GM08714 (cell line): ENCODE measurements around the gene NTNG1.

Source experiments
- H3K4me3 ChIP-seq: fragments of 200-500 bp; sonication (Bioruptor generic); 2 replicates; pipeline ENCODE4 v1.5.1; 2014; ENCODE audit warnings: mild to moderate bottlenecking, low read length, inconsistent platforms
- ZNF274 ChIP-seq: IDR thresholded peaks from 2 replicates; pipeline ENCODE4 v1.6.1; 2012; ENCODE audit warnings: mild to moderate bottlenecking, low read depth, low read length

The NTNG1 gene

DNA sequence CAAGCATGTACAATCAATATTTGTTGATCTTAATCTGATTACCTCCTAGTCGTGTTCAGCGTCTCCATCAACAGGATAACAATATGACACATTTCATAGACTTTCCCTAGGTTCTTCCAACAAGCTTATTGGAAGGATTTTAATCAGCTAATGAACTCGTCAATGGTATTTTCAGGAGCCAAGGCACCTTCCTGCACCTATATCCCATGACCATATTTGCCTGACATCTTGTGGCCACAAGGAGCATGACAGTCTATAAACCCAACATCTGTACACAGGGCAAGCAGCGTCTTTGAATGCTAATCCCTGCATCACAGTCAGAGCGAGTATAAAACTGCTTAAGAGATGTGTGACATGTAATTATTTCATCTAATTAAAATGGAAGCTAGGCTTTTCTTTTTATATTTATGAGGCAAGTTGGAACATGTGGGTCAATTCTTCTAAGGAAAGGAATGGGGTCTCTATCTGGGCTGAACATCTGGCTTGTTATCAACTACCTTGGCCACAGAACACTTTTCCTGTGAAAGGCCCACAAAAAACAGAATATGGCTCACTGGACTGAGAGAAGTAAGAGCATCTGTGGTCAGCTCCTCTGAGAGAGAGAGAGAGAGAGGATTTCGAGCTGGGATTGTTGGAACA is 388.8 kb downstream of the NTNG1 start:
- H3K4me3 ChIP-seq = no peak overlapping the region
- no peak for TF ChIP-seq ZNF274

DNA sequence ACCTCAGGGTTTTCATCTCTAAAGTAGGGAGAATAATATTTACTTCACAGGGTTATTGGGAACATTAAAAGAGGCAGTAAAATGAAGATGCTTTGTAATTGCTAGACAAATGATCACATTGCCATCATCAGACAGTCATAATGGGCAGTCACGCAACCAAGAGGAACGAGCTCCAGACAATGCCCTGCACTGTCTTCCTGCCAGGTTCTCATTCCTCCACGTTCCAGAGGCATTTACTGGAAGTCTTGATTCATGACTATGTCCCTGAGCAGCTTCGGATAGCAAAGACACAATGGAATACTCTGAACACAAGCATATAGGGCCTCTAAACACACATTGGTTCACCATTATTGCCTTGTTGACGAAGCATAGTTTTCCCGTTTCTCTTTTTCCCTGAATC is 389.7 kb downstream of the NTNG1 start:
- TF ChIP-seq ZNF274 = no peak
- no peak overlapping the region for H3K4me3 ChIP-seq

DNA sequence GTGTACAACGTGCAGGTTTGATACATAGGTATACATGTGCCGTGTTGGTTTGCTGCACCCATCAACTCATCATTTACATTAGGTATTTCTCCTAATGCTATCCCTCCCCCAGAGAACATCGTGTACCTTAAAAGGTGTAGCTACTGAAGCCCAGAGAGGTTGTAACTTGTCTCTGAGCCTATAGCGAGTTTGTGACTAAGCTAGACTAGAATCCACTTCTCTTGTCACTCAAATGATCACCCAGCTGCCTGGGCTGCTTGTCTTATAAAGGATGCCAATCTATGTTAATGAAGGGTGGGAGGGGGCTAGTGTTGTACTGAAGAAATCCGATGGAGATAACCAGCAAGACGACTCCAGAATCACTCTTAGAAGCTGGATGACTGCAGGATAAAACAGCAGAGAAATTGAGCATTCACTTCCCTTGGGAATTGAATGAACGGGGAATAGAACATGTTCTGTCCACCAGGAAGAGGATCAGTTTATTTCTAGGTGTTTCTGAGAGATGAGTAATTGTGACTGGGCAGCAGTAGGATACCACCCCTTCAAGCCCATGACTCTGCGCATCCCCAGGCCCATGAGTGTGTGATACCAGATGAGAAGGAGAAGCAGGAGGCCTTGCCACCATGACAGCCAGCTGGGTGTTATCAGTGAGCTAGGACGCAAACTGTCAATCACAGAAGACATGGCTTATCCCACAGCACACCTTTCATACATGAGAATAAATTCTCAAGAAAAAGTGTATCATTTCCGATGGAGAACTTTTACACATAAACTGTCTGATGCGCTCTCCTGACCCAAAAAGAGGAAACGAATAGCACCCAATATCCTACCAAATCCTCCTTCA is 390.4 kb downstream of the NTNG1 start:
- no peak overlapping the region for H3K4me3 ChIP-seq
- no peak for TF ChIP-seq ZNF274

DNA sequence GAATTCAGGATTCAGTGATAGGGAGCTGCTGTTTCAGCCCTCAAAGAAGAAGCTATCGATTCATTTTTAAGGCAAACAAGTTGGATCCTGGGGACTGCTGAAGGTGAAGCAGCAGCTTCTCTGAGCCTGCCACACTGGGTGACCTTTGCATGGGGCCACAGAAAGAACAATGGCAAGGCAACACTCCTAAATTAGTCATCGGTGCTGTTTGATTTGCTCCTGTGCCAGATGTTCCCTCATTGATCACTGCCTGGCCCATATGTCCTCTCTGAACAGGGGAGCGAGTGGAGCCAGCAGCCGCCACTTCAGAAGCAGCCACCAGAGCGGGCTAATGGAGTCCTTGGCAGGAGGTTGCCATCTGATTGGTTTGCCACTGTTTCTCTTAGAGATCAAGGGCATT is 391.5 kb downstream of the NTNG1 start:
- TF ChIP-seq ZNF274 = no peak
- H3K4me3 ChIP-seq = no peak overlapping the region
